Measurements from ENCODE around the gene GDPD5. TPM values are rescaled to one million over a fixed set of nuclear protein-coding genes. Genes with fewer than 3 reads are reported as not detected.

The GDPD5 gene
- total RNA-seq, 1 experiment from 2014 or later = 28.6 TPM

- H3K9me3 Mint-ChIP-seq (ENCODE audit: unreplicated experiment) = no peaks in the 10 kb centered on the region
- Histone ChIP-seq H3K36me3 (ENCODE audit: control insufficient read depth, insufficient read depth, low read length) (no peaks in the 10 kb centered on the region), H3K4me3 (ENCODE audit: low read depth, low read length) (no peak overlapping the region), H3K4me1 (peaks cover 13% of the 10 kb centered on the region), H3K27me3 (replicated peaks; ENCODE audit: control insufficient read depth, insufficient read depth, low read length) (no peaks in the 10 kb centered on the region), H3K9me3 (no peaks in the 10 kb centered on the region)
- BruUV-seq (replicated peaks) = no TSS peak
- H3K36me3 Mint-ChIP-seq (ENCODE audit: insufficient read depth, unreplicated experiment) = no peaks in the 10 kb centered on the region
- no peak for TF ChIP-seq CTCF (IDR thresholded peaks at IDR 0.05; ENCODE audit: insufficient read depth in 1 of 2, low read depth in 1 of 2, low read length in 1 of 2, severe bottlenecking in 1 of 2, unreplicated experiment in 1 of 2)
- CTCF ChIA-PET = no interaction called here
- intact Hi-C loops (cut with micrococcal nuclease; ENCODE audit: unreplicated experiment) = no loop called here
- no peak for DNase-seq
- no peak overlapping the region for H3K27ac Mint-ChIP-seq (ENCODE audit: unreplicated experiment)
- no peaks in the 10 kb centered on the region for H3K27me3 Mint-ChIP-seq (ENCODE audit: insufficient read depth, unreplicated experiment)
- peaks cover 34% of the 10 kb centered on the region for H3K4me1 Mint-ChIP-seq (ENCODE audit: low read depth, unreplicated experiment)
- POLR2A ChIA-PET = no interaction called here
- no peak overlapping the region for H3K4me3 Mint-ChIP-seq (ENCODE audit: unreplicated experiment)
These were observed 19.6 kb downstream of the GDPD5 start for GRCh38 chr11:75505916-75506692.

GRCh38 chr11:75504501-75504900, 21.2 kb downstream of the GDPD5 start:
- Histone ChIP-seq H3K4me3 (ENCODE audit: low read depth, low read length) (no peak overlapping the region), H3K4me1 (peaks cover 29% of the 10 kb centered on the region), H3K36me3 (ENCODE audit: control insufficient read depth, insufficient read depth, low read length) (no peaks in the 10 kb centered on the region), H3K9me3 (no peaks in the 10 kb centered on the region), H3K27me3 (replicated peaks; ENCODE audit: control insufficient read depth, insufficient read depth, low read length) (no peaks in the 10 kb centered on the region)
- no peaks in the 10 kb centered on the region for H3K36me3 Mint-ChIP-seq (ENCODE audit: insufficient read depth, unreplicated experiment)
- peaks cover 39% of the 10 kb centered on the region for H3K4me1 Mint-ChIP-seq (ENCODE audit: low read depth, unreplicated experiment)
- H3K27ac Mint-ChIP-seq (ENCODE audit: unreplicated experiment) = no peak overlapping the region
- intact Hi-C loops (cut with micrococcal nuclease; ENCODE audit: unreplicated experiment) = no loop called here
- TF ChIP-seq CTCF (IDR thresholded peaks at IDR 0.05; ENCODE audit: insufficient read depth in 1 of 2, low read depth in 1 of 2, low read length in 1 of 2, severe bottlenecking in 1 of 2, unreplicated experiment in 1 of 2) = no peak
- no peaks in the 10 kb centered on the region for H3K9me3 Mint-ChIP-seq (ENCODE audit: unreplicated experiment)
- CTCF ChIA-PET = interaction anchor here (1.0 to 1.1 kb wide), 2 partner anchors 21 to 60 kb away, joined by 3 read pairs; partner anchors contain the start of gene GDPD5
- no peak for DNase-seq
- no TSS peak for BruUV-seq (replicated peaks)
- H3K4me3 Mint-ChIP-seq (ENCODE audit: unreplicated experiment) = no peak overlapping the region
- H3K27me3 Mint-ChIP-seq (ENCODE audit: insufficient read depth, unreplicated experiment) = no peaks in the 10 kb centered on the region
- POLR2A ChIA-PET = no interaction called here

DNA sequence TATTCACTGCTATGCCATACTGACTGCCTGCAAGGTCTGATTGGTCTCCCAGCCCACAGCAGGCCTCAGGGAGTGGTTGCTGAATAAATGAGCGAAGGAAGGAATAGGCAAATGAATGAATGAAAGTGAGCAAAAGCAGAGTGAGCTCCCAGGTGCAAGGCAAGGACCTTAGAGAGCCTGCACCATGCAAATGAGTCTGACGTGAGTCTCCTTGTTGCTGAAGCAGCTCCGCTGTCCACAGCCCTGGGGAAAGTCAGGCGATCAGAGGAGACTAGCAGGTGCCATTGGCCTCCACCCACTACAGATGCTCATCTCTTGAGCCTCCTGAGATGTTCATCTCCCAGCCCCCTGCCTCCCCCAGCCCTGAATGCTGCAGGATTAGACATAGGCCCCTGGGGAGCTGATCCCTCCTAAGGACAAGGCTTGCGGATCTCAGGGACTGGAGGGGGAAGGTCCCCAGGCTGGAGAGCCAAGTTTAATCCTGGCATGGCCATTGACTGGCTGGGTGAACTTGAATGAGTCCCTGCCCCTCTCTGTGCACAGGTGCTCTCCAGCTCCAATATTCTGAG, 22.1 kb downstream of the GDPD5 start:
- peaks cover 48% of the 10 kb centered on the region for H3K4me1 Mint-ChIP-seq (ENCODE audit: low read depth, unreplicated experiment)
- no peak for TF ChIP-seq CTCF (IDR thresholded peaks at IDR 0.05; ENCODE audit: insufficient read depth in 1 of 2, low read depth in 1 of 2, low read length in 1 of 2, severe bottlenecking in 1 of 2, unreplicated experiment in 1 of 2)
- no peak overlapping the region for H3K27ac Mint-ChIP-seq (ENCODE audit: unreplicated experiment)
- Histone ChIP-seq H3K27me3 (replicated peaks; ENCODE audit: control insufficient read depth, insufficient read depth, low read length) (no peaks in the 10 kb centered on the region), H3K36me3 (ENCODE audit: control insufficient read depth, insufficient read depth, low read length) (no peaks in the 10 kb centered on the region), H3K9me3 (no peaks in the 10 kb centered on the region), H3K4me3 (ENCODE audit: low read depth, low read length) (no peak overlapping the region), H3K4me1 (peaks cover 36% of the 10 kb centered on the region)
- POLR2A ChIA-PET = no interaction called here
- H3K36me3 Mint-ChIP-seq (ENCODE audit: insufficient read depth, unreplicated experiment) = no peaks in the 10 kb centered on the region
- H3K4me3 Mint-ChIP-seq (ENCODE audit: unreplicated experiment) = no peak overlapping the region
- DNase-seq = no peak
- intact Hi-C loops (cut with micrococcal nuclease; ENCODE audit: unreplicated experiment) = no loop called here
- BruUV-seq (replicated peaks) = no TSS peak
- H3K27me3 Mint-ChIP-seq (ENCODE audit: insufficient read depth, unreplicated experiment) = no peaks in the 10 kb centered on the region
- H3K9me3 Mint-ChIP-seq (ENCODE audit: unreplicated experiment) = no peaks in the 10 kb centered on the region
- CTCF ChIA-PET = no interaction called here

Measured in Caco-2 (cell line).